Breast epithelium (tissue), 3 donors: ENCODE data around the gene PLCH1.

ENCODE experiments used
- CTCF ChIP-seq, 3 donors: fragments of 450-650 bp; IDR thresholded peaks; one replicate each; pipeline ENCODE4 v1.5.1; 2016 to 2017; ENCODE audit warnings: antibody characterized with exemption in 3 of 3, mild to moderate bottlenecking in 3 of 3, moderate library complexity in 3 of 3
- POLR2A ChIP-seq: fragments of 450-650 bp; IDR thresholded peaks from one replicate; pipeline ENCODE4 v1.6.1; 2016; ENCODE audit warnings: antibody characterized with exemption, mild to moderate bottlenecking, moderate library complexity
- POLR2AphosphoS5 ChIP-seq, 3 donors: sonication (generic); formaldehyde crosslinking; IDR thresholded peaks; one replicate each; pipeline ENCODE4 v1.6.1; 2017; ENCODE audit warnings: antibody characterized with exemption in 3 of 3

DNA sequence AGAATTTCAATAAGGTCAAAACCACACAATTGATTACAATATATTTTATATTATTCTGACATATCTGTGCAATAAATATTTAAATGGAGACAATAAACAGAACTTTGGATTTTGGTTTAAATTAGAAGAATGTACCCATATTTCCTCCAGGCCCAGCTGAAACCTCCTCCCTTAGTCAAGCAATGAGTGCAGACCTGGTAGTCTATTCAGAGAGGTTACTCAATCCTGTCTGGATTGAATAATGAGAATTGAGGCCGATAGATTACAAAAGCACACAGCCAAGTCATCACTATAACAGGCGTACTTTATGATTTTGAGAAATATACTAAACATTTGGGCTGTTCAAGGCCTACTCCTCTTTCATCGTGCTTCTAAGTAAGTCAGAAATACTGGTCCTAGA, 336.9 kb downstream of the PLCH1 start:
- TF ChIP-seq CTCF (IDR thresholded peaks at IDR 0.05) = no peak
- TF ChIP-seq POLR2A = no peak
- TF ChIP-seq POLR2AphosphoS5 (IDR thresholded peaks at IDR 0.05) = no peak
